Measurements from ENCODE around the gene GAS2L2. TPM values are rescaled to one million over a fixed set of nuclear protein-coding genes. Genes with fewer than 3 reads are reported as not detected.

The GAS2L2 gene
- polyA plus RNA-seq, 1 donor from 2014 or later = 0.38 TPM

DNA sequence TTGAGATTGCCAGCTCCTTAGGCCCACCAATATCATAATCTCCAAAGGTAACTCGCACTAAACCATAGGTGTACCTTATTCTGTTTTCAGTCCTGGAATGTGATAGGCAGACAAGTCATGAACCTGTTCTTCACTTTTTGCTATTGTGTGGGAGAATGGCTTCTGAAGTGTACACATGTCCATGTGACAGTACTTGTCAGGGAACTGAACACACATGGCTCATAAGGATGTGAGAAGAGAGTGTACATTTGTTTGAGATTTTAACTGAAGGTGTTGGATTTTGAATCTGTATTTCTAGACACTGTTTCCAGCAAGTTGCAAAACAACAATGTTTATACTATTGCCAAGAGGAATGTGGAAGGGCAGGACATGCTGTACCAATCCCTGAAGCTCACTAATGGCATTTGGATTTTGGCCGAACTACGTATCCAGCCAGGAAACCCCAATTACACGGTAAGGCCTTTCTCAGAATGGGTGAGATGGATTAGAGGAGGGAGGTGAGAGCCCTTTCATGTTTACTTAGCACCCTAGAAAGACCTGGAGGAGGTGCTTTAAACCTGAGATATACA lies 36.1 kb downstream of the GAS2L2 start:
- H3F3A ChIP-seq (ENCODE audit: insufficient read depth, low read length, poor library complexity, severe bottlenecking) = no peaks in the 10 kb centered on the region
- H2AFZ ChIP-seq (ENCODE audit: low read depth, low read length) = no peak overlapping the region
- peaks cover 17% of the 10 kb centered on the region for H3K36me3 ChIP-seq (ENCODE audit: insufficient read depth, low read length)
- no peaks in the 10 kb centered on the region for H3K79me2 ChIP-seq (replicated peaks; ENCODE audit: insufficient read depth, low read length)
- H3K27ac ChIP-seq (ENCODE audit: low read length) = no peak overlapping the region
- H3K27me3 ChIP-seq (ENCODE audit: insufficient read depth, low read depth, low read length) = no peaks in the 10 kb centered on the region
- no peaks in the 10 kb centered on the region for H3K9me3 ChIP-seq (ENCODE audit: low read length)
- H3K9ac ChIP-seq (ENCODE audit: low read length) = no peak overlapping the region
- no peaks in the 10 kb centered on the region for H4K20me1 ChIP-seq (ENCODE audit: insufficient read depth)
- no peaks in the 10 kb centered on the region for H3K9me2 ChIP-seq (ENCODE audit: insufficient read depth, low read length)
- H3K4me2 ChIP-seq (ENCODE audit: low read length) = no peak overlapping the region
- TF ChIP-seq, protein P1, sequence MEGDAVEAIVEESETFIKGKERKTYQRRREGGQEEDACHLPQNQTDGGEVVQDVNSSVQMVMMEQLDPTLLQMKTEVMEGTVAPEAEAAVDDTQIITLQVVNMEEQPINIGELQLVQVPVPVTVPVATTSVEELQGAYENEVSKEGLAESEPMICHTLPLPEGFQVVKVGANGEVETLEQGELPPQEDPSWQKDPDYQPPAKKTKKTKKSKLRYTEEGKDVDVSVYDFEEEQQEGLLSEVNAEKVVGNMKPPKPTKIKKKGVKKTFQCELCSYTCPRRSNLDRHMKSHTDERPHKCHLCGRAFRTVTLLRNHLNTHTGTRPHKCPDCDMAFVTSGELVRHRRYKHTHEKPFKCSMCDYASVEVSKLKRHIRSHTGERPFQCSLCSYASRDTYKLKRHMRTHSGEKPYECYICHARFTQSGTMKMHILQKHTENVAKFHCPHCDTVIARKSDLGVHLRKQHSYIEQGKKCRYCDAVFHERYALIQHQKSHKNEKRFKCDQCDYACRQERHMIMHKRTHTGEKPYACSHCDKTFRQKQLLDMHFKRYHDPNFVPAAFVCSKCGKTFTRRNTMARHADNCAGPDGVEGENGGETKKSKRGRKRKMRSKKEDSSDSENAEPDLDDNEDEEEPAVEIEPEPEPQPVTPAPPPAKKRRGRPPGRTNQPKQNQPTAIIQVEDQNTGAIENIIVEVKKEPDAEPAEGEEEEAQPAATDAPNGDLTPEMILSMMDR (IDR thresholded peaks at IDR 0.05; ENCODE audit: poor library complexity, severe bottlenecking) = no peak
- TF ChIP-seq TAF1 (IDR thresholded peaks at IDR 0.05; ENCODE audit: low read depth) (no peak), EZH2 (IDR thresholded peaks at IDR 0.05; ENCODE audit: borderline replicate concordance, insufficient read depth, low read length, poor library complexity, severe bottlenecking) (no peak), MXI1 (conservative IDR thresholded peaks at IDR 0.05; ENCODE audit: poor library complexity, severe bottlenecking) (no peak), SMC3 (conservative IDR thresholded peaks at IDR 0.05; ENCODE audit: poor library complexity) (no peak), POLR2AphosphoS5 (IDR thresholded peaks at IDR 0.05) (no peak), RAD21 (conservative IDR thresholded peaks at IDR 0.05) (no peak), EP300 (conservative IDR thresholded peaks at IDR 0.05; ENCODE audit: poor library complexity, severe bottlenecking) (no peak)
- TF ChIP-seq, protein P2, sequence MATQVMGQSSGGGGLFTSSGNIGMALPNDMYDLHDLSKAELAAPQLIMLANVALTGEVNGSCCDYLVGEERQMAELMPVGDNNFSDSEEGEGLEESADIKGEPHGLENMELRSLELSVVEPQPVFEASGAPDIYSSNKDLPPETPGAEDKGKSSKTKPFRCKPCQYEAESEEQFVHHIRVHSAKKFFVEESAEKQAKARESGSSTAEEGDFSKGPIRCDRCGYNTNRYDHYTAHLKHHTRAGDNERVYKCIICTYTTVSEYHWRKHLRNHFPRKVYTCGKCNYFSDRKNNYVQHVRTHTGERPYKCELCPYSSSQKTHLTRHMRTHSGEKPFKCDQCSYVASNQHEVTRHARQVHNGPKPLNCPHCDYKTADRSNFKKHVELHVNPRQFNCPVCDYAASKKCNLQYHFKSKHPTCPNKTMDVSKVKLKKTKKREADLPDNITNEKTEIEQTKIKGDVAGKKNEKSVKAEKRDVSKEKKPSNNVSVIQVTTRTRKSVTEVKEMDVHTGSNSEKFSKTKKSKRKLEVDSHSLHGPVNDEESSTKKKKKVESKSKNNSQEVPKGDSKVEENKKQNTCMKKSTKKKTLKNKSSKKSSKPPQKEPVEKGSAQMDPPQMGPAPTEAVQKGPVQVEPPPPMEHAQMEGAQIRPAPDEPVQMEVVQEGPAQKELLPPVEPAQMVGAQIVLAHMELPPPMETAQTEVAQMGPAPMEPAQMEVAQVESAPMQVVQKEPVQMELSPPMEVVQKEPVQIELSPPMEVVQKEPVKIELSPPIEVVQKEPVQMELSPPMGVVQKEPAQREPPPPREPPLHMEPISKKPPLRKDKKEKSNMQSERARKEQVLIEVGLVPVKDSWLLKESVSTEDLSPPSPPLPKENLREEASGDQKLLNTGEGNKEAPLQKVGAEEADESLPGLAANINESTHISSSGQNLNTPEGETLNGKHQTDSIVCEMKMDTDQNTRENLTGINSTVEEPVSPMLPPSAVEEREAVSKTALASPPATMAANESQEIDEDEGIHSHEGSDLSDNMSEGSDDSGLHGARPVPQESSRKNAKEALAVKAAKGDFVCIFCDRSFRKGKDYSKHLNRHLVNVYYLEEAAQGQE (IDR thresholded peaks at IDR 0.05; ENCODE audit: borderline replicate concordance) = no peak
- H3K4me3 ChIP-seq (ENCODE audit: low read length) = no peak overlapping the region

DNA sequence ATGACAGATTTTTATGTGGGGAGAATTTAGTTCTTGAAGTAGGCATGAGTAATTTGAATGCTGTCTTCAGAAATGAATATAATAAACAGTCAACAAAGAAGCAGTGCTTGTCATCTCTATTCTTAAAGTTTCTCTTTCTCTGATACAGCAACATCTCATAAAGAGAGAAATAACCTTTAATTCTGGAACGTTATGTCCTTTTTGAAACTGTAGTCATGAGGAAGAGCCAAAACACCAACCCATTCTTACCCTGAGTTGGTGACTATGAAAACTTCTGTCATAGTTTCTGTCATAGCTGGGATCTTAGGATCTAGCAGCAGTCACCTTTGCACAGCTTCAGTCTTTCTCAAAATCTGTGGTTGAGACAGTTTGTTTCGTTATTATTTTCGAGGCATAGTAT lies 36.9 kb downstream of the GAS2L2 start:
- Histone ChIP-seq H3K4me3 (ENCODE audit: low read length) (peak overlapping the region; percentile 47), H3K36me3 (ENCODE audit: insufficient read depth, low read length) (peaks cover 17% of the 10 kb centered on the region), H2AFZ (ENCODE audit: low read depth, low read length) (no peak overlapping the region), H3K9me3 (ENCODE audit: low read length) (no peaks in the 10 kb centered on the region), H3K27me3 (ENCODE audit: insufficient read depth, low read depth, low read length) (no peaks in the 10 kb centered on the region), H3K79me2 (replicated peaks; ENCODE audit: insufficient read depth, low read length) (no peaks in the 10 kb centered on the region), H3K9me2 (ENCODE audit: insufficient read depth, low read length) (no peaks in the 10 kb centered on the region), H4K20me1 (ENCODE audit: insufficient read depth) (no peaks in the 10 kb centered on the region), H3F3A (ENCODE audit: insufficient read depth, low read length, poor library complexity, severe bottlenecking) (no peaks in the 10 kb centered on the region), H3K27ac (ENCODE audit: low read length) (peak overlapping the region; percentile 58), H3K9ac (ENCODE audit: low read length) (no peak overlapping the region), H3K4me2 (ENCODE audit: low read length) (no peak overlapping the region)
- TF ChIP-seq, protein P2 (IDR thresholded peaks at IDR 0.05; ENCODE audit: borderline replicate concordance) = no peak
- no peak for TF ChIP-seq SMC3 (conservative IDR thresholded peaks at IDR 0.05; ENCODE audit: poor library complexity)
- no peak for TF ChIP-seq EZH2 (IDR thresholded peaks at IDR 0.05; ENCODE audit: borderline replicate concordance, insufficient read depth, low read length, poor library complexity, severe bottlenecking)

Measured in neural cell (in vitro differentiated cells).